Subcutaneous adipose tissue (tissue), 4 donors: ENCODE data around the gene KIF26A. TPM values are rescaled to one million over a fixed set of nuclear protein-coding genes. Genes with fewer than 3 reads are reported as not detected.

Experiments
- total RNA-seq, 4 donors: library from RNA; depleted of rRNA; stranded (reverse); fragments of >200 nt; gene quantifications; one replicate each; pipeline ENCODE4 v1.1.0, GENCODE V29; 2016
- TF ChIP-seq, protein P1 (sequence below): fragments of 450-650 bp; IDR thresholded peaks from one replicate; pipeline ENCODE4 v1.5.1; 2016; ENCODE audit warnings: low read depth, mild to moderate bottlenecking, control low read depth, antibody characterized with exemption, moderate library complexity

KIF26A gene
- total RNA-seq, 4 donors from 2014 or later = 0.51 to 9.8 (median 0.88) TPM

DNA sequence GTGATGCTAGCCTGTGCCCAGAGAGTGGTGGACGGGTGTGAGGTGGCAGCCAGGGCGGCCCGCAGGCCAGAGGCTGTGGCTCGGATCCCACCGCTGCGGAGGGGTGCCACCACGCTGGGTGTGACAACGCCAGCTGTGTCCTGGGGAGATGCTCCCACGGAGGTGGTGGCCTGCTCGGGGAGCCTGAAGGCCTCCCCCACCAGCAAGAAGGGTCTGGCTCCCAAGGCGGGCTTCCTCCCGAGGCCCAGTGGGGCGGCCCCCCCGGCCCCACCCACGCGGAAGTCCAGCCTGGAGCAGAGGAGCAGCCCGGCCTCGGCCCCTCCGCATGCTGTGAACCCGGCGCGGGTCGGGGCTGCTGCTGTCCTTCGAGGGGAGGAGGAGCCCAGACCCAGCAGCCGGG is 38.2 kb downstream of the KIF26A start:
- TF ChIP-seq, protein P1, sequence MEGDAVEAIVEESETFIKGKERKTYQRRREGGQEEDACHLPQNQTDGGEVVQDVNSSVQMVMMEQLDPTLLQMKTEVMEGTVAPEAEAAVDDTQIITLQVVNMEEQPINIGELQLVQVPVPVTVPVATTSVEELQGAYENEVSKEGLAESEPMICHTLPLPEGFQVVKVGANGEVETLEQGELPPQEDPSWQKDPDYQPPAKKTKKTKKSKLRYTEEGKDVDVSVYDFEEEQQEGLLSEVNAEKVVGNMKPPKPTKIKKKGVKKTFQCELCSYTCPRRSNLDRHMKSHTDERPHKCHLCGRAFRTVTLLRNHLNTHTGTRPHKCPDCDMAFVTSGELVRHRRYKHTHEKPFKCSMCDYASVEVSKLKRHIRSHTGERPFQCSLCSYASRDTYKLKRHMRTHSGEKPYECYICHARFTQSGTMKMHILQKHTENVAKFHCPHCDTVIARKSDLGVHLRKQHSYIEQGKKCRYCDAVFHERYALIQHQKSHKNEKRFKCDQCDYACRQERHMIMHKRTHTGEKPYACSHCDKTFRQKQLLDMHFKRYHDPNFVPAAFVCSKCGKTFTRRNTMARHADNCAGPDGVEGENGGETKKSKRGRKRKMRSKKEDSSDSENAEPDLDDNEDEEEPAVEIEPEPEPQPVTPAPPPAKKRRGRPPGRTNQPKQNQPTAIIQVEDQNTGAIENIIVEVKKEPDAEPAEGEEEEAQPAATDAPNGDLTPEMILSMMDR = no peak

DNA sequence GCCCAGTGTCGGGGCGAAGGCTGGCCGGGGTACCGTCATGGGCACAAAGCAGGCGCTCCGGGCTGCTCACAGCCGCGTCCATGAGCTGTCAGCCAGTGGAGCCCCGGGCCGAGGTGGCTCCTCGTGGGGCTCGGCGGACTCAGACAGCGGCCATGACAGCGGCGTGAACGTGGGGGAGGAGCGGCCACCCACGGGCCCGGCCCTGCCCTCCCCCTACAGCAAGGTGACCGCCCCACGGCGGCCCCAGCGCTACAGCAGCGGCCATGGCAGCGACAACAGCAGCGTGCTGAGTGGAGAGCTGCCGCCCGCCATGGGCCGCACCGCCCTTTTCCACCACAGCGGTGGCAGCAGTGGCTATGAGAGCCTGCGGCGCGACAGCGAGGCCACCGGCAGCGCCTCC is 39.0 kb downstream of the KIF26A start:
- TF ChIP-seq, protein P1 = no peak

DNA sequence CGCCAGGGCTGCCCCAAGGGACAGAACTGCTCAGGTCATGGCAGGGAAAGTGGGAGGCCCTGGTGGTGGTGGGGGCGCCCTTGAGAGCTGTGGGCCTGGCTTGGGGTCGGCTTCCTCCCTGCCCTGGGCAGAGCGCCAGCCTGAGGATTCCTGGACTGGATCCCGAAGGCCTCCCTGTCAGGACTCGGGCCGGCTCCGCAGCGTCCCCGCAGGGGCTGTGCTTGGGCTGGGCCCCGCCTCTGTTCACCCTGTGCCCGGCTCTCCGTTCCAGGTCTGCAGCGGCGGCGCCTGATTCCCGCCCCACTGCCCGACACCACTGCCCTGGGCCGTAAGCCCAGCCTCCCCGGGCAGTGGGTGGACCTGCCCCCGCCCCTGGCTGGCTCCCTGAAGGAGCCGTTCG is 39.9 kb downstream of the KIF26A start:
- TF ChIP-seq, protein P1 = no peak

DNA sequence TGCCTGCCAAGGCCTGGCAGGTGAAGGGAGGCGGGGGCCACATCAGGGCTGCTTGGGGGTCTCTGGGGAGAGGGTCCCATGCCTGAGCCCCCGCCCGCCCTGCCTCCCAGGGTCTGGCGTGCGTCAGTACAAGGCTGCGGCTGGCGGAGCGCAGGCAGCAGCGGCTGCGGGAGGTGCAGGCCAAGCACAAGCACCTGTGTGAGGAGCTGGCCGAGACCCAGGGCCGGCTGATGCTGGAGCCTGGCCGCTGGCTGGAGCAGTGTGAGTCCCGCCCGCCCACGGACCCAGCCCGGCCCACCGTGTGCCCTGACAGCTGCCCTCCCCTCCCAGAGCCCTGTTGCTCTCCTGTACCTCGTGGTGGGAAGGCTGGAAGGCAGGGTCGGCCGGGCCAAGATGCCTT is 40.7 kb downstream of the KIF26A start:
- TF ChIP-seq, protein P1 = no peak

DNA sequence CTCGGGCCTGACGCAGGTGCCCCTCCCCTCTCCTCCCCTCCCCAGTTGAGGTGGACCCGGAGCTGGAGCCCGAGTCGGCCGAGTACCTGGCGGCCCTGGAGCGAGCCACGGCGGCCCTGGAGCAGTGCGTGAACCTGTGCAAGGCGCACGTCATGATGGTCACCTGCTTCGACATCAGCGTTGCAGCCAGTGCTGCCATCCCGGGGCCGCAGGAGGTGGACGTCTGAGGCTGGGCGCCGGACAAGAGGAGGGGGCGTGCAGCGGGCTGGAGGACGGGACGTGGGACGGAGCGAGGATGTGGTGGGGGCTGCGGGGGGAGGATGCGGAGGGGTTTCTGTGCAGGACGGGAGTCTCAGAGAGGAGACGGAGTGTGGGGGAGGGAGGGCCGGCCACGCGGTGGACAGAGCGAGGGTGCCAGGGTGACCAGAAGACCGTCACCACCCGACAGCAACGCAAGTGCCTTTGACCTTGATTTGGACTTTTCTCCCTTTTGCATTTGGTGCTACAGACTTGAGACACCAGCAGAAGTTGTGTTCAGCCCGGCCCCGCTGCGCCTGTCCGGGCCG is 41.3 kb downstream of the KIF26A start:
- TF ChIP-seq, protein P1 = no peak

DNA sequence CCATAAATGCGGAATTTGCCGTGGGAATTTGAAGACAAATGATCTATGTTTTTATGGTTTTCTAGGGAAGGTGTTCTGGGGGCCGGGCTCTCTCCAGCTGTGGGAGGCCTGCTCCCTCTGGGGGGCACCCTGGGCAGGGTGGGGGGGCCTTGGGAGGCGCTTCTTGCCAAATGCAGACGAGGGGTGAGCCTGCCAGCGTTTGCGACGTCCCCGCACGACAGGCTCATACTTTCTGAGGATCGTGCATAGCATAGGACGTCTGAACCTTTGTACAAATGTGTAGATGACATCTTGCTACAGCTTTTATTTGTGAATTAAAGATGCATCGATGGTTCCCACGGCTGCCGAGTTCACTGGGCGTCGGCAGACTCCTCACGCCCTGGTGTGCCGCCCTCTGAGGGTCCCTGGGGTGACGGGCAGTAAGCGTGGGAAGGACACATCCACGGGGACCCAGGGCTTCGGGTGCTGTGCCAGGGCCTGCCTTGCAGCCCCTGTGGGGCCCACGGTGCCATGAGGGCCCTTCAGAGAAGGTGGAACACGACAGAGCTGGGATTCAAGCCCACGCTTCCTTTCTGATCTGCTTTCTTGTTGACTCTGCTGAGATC is 42.3 kb downstream of the KIF26A start:
- TF ChIP-seq, protein P1 = no peak

DNA sequence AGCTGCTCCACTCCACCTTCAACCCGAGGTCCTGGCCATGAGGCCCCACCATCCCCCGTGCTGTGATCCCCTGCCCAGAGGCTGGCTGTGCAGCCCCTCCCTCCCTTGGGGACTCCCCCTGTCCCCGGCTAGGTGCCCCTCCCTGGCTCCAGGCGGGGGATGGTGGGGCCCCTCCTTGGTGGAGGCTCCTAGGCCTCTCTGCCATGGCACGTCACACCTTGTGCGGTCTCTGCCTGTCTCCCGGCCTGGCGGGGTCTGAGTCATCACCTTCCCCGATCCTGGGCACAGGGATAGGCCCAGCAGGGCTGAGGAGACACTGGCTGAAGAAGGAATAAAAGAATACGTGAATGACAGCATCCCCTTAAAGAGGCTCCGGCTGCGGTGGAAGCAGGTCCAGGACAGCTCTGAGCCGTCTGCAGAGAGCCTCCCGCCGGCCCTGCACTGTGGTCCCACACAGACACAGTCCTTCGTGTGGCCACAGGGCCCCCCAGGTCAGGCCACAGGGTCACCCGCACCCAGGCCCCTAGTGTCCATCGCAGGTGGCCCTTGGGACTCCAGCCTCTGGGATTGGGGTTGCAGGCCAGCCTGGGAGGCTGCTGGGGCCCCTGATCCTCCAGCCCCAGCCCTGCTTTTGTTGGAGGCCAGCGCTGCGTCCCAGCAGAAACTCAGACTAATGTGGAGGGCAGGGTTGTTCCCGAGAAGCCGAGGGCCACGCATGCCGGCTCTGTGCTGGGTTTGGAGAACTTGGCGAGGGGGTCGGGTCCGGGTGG is 43.6 kb downstream of the KIF26A start:
- TF ChIP-seq, protein P1 = no peak
